Mononuclear cell (primary cell): ENCODE measurements around the gene PLEKHA6. TPM values are rescaled to one million over a fixed set of nuclear protein-coding genes. Genes with fewer than 3 reads are reported as not detected.

ENCODE experiments used
- H3K27me3 ChIP-seq: 2 replicates; pipeline ENCODE4 v1.6.0; 2011; ENCODE audit warnings: low read length, control low read depth; ENCODE audit not compliant: insufficient read depth
- H3K4me1 ChIP-seq: 2 replicates; pipeline ENCODE4 v1.5.1; 2011; ENCODE audit warnings: mild to moderate bottlenecking, low read length, control low read depth; ENCODE audit not compliant: insufficient read depth
- H3K4me3 ChIP-seq: 2 replicates; pipeline ENCODE4 v1.5.1; 2011; ENCODE audit warnings: mild to moderate bottlenecking, low read length, moderate library complexity
- H3K9me3 ChIP-seq: 2 replicates; pipeline ENCODE4 v1.5.1; 2011; ENCODE audit warnings: low read depth, mild to moderate bottlenecking, control low read depth, low read length
- total RNA-seq: library from RNA; depleted of rRNA; stranded (reverse); fragments of >200 nt; gene quantifications from one replicate; pipeline ENCODE4 v1.2.3, GENCODE V29; 2012

PLEKHA6 gene
- total RNA-seq, 1 donor, result under 0.01 TPM

GRCh38 chr1:204367956-204368355 lies 8.2 kb upstream of the PLEKHA6 start:
- Histone ChIP-seq H3K9me3 (no peaks in the 10 kb centered on the region), H3K4me1 (peaks cover 9% of the 10 kb centered on the region), H3K4me3 (no peak overlapping the region), H3K27me3 (no peaks in the 10 kb centered on the region)

- Histone ChIP-seq H3K27me3 (peaks cover 2% of the 10 kb centered on the region), H3K4me3 (no peak overlapping the region), H3K9me3 (no peaks in the 10 kb centered on the region), H3K4me1 (peaks cover 11% of the 10 kb centered on the region)
Observed at GRCh38 chr1:204367193-204367858, 7.6 kb upstream of the PLEKHA6 start.

DNA sequence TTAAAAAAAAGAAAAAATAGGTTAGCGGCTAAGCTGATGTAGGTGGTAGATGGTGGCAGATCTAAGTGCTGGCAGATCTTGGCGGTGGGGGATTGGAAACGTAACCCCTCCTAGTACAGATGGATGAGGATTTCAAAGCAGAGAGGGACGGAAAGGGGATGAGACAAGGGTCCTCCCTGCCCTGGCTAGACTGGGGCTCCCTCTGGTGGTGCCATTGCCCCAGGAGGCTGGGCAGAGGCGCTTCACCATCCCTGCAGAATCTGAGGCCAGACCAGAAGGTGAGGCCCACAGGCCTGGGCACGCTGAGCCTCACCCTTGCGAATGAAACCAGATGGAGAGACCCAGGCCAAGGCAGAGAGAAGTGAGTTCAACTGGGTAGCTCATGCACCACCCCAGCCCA lies 7.0 kb upstream of the PLEKHA6 start:
- Histone ChIP-seq H3K4me1 (peaks cover 11% of the 10 kb centered on the region), H3K4me3 (no peak overlapping the region), H3K27me3 (peaks cover 2% of the 10 kb centered on the region), H3K9me3 (no peaks in the 10 kb centered on the region)

DNA sequence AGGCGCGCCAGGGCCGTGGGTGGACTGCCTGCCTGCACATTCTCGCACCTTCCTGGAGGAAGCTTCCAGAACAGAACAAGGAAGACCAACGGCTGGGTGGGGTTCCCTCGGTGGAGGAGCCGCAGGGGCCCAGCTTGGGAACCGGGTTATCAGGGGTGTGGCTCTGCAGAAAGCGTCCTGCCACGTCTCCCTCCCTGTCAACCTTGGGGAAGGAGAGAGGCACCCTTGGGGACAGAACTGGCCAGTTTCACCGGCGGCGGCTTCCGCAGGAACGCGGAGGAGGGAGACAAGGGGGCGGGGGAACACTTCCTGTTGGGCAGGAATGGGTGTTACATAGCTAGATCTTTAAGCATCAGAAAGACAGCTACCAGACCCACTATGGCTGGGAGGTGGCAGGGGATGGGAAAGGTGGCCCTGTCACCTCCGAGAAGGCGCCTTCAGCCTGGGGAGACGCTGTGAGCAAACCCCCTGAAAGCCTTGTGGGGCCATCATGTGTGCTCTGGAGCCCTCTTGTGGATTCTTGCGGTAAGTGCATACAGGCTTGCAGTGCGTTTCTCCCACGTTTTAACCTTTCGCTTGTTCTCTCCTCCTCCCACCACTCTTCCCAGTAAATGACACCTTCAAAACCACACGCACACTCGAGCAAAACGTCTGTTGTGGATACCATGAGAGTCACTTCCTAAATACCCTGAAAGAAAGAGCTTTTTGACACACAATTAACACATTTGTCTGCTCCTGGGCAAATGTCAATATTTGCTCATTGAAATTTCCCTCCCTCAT lies 3.8 kb upstream of the PLEKHA6 start:
- no peaks in the 10 kb centered on the region for H3K9me3 ChIP-seq
- H3K27me3 ChIP-seq, result peaks cover 2% of the 10 kb centered on the region
- peaks cover 11% of the 10 kb centered on the region for H3K4me1 ChIP-seq
- peak overlapping the region; percentile 29 for H3K4me3 ChIP-seq

GRCh38 chr1:204362984-204363334 lies 3.2 kb upstream of the PLEKHA6 start:
- peaks cover 12% of the 10 kb centered on the region for H3K4me1 ChIP-seq
- H3K4me3 ChIP-seq, result peak overlapping the region; percentile 29

GRCh38 chr1:204361781-204362180 lies 2.1 kb upstream of the PLEKHA6 start:
- H3K4me1 ChIP-seq, result peaks cover 19% of the 10 kb centered on the region
- no peak overlapping the region for H3K4me3 ChIP-seq
- no peaks in the 10 kb centered on the region for H3K9me3 ChIP-seq
- H3K27me3 ChIP-seq, result peaks cover 2% of the 10 kb centered on the region

More at GRCh38 chr1:204362984-204363334, 3.2 kb upstream of the PLEKHA6 start:
- peaks cover 2% of the 10 kb centered on the region for H3K27me3 ChIP-seq
- no peaks in the 10 kb centered on the region for H3K9me3 ChIP-seq

DNA sequence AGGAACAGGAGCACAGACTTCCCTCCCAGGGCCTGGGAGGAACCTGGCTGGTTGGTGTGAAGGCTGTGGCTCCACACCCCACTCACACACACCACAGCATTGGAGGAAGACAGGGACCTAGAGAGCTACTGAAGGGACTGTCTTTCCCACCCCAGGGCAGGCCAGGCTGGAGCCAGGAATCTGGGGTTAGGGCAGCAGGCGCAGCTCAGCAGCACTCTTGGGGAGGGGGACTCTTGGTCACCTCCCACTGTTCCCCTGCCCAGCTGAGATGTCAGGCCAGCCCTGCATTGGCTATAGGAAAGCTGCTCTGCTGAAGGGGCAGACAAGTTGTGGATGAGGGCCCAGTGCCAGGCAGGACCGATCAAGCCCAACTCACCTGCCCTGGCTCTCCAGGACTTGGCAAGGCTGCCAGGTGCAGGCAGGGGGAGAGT lies 1.6 kb upstream of the PLEKHA6 start:
- Histone ChIP-seq H3K4me3 (no peak overlapping the region), H3K27me3 (peaks cover 2% of the 10 kb centered on the region), H3K9me3 (no peaks in the 10 kb centered on the region), H3K4me1 (peaks cover 19% of the 10 kb centered on the region)

DNA sequence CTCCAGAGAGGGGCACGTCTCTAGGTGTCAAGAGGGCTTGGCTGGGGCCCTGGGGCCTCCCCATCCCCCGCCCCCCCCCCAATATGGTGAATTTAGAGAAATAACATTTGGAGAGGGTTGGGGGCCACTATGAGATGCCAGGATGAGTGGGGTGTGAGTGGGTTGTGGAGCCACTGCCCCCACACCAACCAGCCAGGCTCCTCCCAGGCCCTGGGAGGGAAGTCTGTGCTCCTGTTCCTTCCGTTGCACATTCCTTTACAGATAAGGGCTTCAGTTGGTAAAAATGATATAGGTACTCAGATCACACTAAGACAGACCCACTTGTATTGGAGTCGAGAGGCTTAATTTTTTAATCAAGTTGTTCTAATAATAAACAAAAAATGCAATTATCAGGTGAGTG lies 585 bp upstream of the PLEKHA6 start:
- peaks cover 19% of the 10 kb centered on the region for H3K4me1 ChIP-seq
- no peaks in the 10 kb centered on the region for H3K9me3 ChIP-seq
- no peak overlapping the region for H3K4me3 ChIP-seq
- peaks cover 2% of the 10 kb centered on the region for H3K27me3 ChIP-seq

GRCh38 chr1:204359131-204359473 lies 627 bp downstream of the PLEKHA6 start:
- Histone ChIP-seq H3K9me3 (no peaks in the 10 kb centered on the region), H3K27me3 (peaks cover 2% of the 10 kb centered on the region), H3K4me3 (no peak overlapping the region), H3K4me1 (peaks cover 18% of the 10 kb centered on the region)

- no peaks in the 10 kb centered on the region for H3K9me3 ChIP-seq
- H3K4me3 ChIP-seq, result no peak overlapping the region
- peaks cover 2% of the 10 kb centered on the region for H3K27me3 ChIP-seq
- peaks cover 14% of the 10 kb centered on the region for H3K4me1 ChIP-seq
Observed at GRCh38 chr1:204358605-204359004, 1.1 kb downstream of the PLEKHA6 start.

DNA sequence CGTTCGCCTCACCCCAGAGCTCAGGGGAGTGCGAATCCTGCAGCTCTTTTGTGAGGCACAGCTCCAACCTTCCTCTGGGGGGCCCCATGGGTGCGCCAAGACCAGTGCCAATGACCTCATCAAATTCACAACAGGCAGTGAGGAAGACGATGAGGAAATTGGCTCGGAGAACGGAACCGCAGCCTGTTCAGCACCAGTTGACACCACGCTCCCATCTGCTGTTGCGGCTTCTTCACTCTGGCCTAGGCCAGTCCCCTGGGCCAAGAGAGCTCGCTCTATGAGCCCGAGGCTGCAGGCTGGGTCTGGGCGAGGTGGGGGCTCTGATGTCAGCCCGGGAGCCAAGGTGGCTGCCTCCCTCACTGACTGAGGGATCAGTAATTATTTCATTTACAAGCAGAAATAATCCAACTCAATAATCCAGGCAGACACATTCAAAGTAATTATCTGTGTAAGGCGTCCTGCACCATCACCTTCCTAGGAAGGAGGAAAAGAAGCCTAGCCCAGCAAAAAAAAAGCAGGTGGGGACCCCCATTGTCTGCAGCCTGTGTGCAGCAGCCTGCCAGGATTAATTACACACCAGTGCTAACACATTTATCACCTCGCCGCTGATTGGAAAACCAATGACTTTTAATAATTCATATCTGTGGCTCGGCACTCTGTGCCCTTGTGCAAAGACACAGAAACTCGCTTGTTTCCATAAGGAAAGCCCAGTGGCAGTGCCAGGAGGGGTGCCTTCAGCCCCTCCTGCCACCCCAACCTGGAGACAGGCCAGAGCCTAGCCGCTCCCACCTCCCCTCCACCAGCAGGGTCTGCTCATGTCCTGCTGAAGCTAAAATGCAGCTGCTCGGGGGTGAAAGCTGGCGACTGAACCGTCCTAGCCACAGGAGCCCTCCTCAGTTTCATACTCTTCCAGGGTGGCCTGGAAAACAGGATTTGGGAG lies 1.9 kb downstream of the PLEKHA6 start:
- H3K4me3 ChIP-seq, result no peak overlapping the region
- H3K27me3 ChIP-seq, result peaks cover 2% of the 10 kb centered on the region
- H3K4me1 ChIP-seq, result peaks cover 8% of the 10 kb centered on the region
- H3K9me3 ChIP-seq, result no peaks in the 10 kb centered on the region

DNA sequence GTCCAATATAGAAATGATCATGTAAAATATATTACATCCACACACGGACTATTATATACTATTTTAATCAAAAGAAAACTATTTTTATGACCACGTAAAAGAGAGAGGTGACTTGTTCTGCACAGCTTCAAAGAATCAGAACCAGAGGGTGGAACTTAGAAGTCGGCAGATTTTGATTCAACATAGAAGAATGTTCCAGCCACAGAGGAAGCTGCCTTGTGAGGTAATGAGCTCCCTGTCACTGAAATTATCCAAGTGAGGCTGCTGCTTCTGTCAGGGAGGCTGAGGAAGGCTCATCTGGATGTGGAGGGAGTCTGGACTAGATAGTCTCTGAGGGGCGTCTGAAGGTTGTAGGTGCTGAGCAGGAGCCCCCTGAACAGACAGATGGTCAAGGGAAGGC lies 2.7 kb downstream of the PLEKHA6 start:
- Histone ChIP-seq H3K9me3 (no peaks in the 10 kb centered on the region), H3K4me1 (peaks cover 8% of the 10 kb centered on the region), H3K27me3 (no peaks in the 10 kb centered on the region), H3K4me3 (no peak overlapping the region)

DNA sequence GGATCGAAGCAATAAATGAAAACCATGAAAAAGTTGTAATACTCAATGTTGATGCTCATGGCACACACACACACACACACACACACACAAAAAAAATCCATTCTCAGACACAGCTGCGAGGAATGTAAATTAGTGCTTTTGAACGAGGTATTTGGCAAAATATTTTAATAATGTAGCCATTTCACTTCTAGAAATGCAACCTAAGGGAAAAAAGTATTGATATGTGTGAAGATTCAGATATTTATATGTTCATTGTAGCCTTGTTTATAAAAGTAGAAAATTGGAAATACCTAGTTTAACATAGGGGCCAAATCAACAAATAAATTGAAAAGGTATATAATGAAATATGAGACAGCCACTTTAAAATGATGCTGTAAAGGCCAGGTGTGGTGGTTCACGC lies 3.8 kb downstream of the PLEKHA6 start:
- Histone ChIP-seq H3K27me3 (no peaks in the 10 kb centered on the region), H3K9me3 (no peaks in the 10 kb centered on the region), H3K4me3 (no peak overlapping the region), H3K4me1 (peaks cover 8% of the 10 kb centered on the region)

DNA sequence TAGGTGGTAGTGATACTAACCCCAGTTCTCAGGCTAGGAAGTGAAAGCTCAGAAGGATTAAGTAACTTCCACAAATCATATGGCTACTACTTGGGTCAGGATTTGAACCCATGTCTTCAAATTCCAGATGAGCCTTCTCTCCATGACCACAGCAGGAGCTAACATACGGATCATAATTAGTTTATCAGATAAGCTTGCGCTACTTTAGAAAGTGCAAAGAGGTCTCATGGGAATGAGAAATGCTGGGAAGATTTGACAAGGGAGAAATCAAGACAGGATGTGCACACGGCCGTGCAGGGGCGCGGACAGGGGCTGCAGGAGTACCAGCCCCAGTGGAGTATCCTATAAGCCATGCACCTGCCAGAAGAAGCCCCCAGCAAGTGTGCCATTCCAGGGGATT lies 5.2 kb downstream of the PLEKHA6 start:
- Histone ChIP-seq H3K4me1 (peaks cover 8% of the 10 kb centered on the region), H3K9me3 (no peaks in the 10 kb centered on the region)

More for the DNA sequence above, 5.2 kb downstream of the PLEKHA6 start:
- Histone ChIP-seq H3K27me3 (no peaks in the 10 kb centered on the region), H3K4me3 (no peak overlapping the region)
